ENCODE data around the gene DDX10. TPM values are rescaled to one million over a fixed set of nuclear protein-coding genes. Genes with fewer than 3 reads are reported as not detected.

Gene DDX10
- total and polyA plus RNA-seq, 9 of the 15 experiments (the other 6 are each of a cell fraction or from before 2014, with no cell fraction given) = 33.9 to 94.6 (median 50.7) TPM

GRCh38 chr11:108624196-108624925, 40.5 kb upstream of the DDX10 start:
- no peak overlapping the region for H3K9ac ChIP-seq (ENCODE audit: insufficient read depth in 1 of 2, low read depth in 2 of 2, low read length in 2 of 2)
- no peaks in the 10 kb centered on the region for H3K36me3 ChIP-seq (ENCODE audit: control insufficient read depth, insufficient read depth, low read length)
- BruUV-seq (replicated peaks) = no TSS peak
- intact Hi-C loops (cut with micrococcal nuclease) (no loop called here), in situ Hi-C loops (cut with MboI) (no loop called here)
- ChIA-PET CTCF (ENCODE audit: low intra/inter-chr PET ratio) (no interaction called here), POLR2A (interaction anchor here (1.0 kb wide), 2 partner anchors 9 to 10 kb away, joined by 3 read pairs; no protein-coding TSS in a partner anchor)
- H3K9me3 ChIP-seq (replicated peaks; ENCODE audit: control insufficient read depth, insufficient read depth, low read depth, low read length) = 0 out of 2 replicates have a peak, but pooled peaks cover 5% of the 10 kb centered on the region
- WGBS (ENCODE audit: insufficient coverage, low coverage, missing lambda C conversion rate) = 10% methylated on average over 5 of the region's 5 CpGs
- H2AFZ ChIP-seq (ENCODE audit: low read depth, low read length) = peak overlapping the region; percentile 73
- FAIRE-seq (no peak), DNase-seq (ENCODE audit: extremely low read depth in 1 of 4, low spot score in 3 of 4) (no peak), ATAC-seq (no peak)
- no peak overlapping the region for H3K27ac ChIP-seq (ENCODE audit: extremely low read depth, low read depth, low read length)
- no peaks in the 10 kb centered on the region for H3K79me2 ChIP-seq (ENCODE audit: control insufficient read depth, insufficient read depth, low read length)
- H3K4me2 ChIP-seq (ENCODE audit: insufficient read depth, low read length) = no peak overlapping the region
- H3K9me1 ChIP-seq (ENCODE audit: control insufficient read depth, insufficient read depth, low read length) = no peaks in the 10 kb centered on the region
- no peaks in the 10 kb centered on the region for H3K27me3 ChIP-seq (ENCODE audit: control insufficient read depth in 2 of 2, insufficient read depth in 2 of 2, low read length in 2 of 2)
- H4K20me1 ChIP-seq (replicated peaks; ENCODE audit: control insufficient read depth, insufficient read depth, low read length) = no peaks in the 10 kb centered on the region
- peaks cover 3% of the 10 kb centered on the region in 2 experiments; a peak in 3 of 5 replicates for H3K4me1 ChIP-seq (replicated peaks in 1 of 2; ENCODE audit: control insufficient read depth in 2 of 2, insufficient read depth in 2 of 2, low read length in 2 of 2)
- H3K4me3 ChIP-seq = no peak overlapping the region
- TF ChIP-seq KLF6 (CRISPR knock-in tag; IDR thresholded peaks at IDR 0.05; ENCODE audit: borderline replicate concordance) (no peak), SFPQ (IDR thresholded peaks at IDR 0.05; ENCODE audit: low read depth, low read length) (no peak), TEAD4 (IDR thresholded peaks at IDR 0.05; ENCODE audit: low read length) (no peak), TEAD4 (CRISPR knock-in tag; IDR thresholded peaks at IDR 0.05; ENCODE audit: borderline replicate concordance) (no peak), PTBP1 (IDR thresholded peaks at IDR 0.05; ENCODE audit: low read depth, low read length) (no peak), HSF4 (CRISPR knock-in tag; IDR thresholded peaks at IDR 0.05; ENCODE audit: borderline replicate concordance) (no peak), JUN (IDR thresholded peaks at IDR 0.05; ENCODE audit: borderline replicate concordance, low read depth, low read length) (no peak), JUN (CRISPR knock-in tag; IDR thresholded peaks at IDR 0.05; ENCODE audit: borderline replicate concordance) (no peak), STAT5A (IDR thresholded peaks at IDR 0.05; ENCODE audit: borderline replicate concordance, low read length) (no peak), TCF15 (CRISPR knock-in tag; IDR thresholded peaks at IDR 0.05) (no peak), ARID1B (IDR thresholded peaks at IDR 0.05) (peak; percentile 35; the same call in 1 of the 2 replicates), ZBTB7A (IDR thresholded peaks at IDR 0.05; ENCODE audit: borderline replicate concordance, control insufficient read depth, low read depth, low read length) (no peak), RFX1 (IDR thresholded peaks at IDR 0.05) (peak; percentile 35), DPF2 (IDR thresholded peaks at IDR 0.05) (peak; percentile 38; the same call in 1 of the 2 replicates), RBM25 (IDR thresholded peaks at IDR 0.05; ENCODE audit: low read depth, low read length, severe bottlenecking) (no peak), SMARCE1 (IDR thresholded peaks at IDR 0.05) (peak; percentile 15; the same call in 1 of the 2 replicates), FOSL1 (tag; conservative IDR thresholded peaks at IDR 0.05) (peak; percentile 32; the same call in 1 of the 2 replicates), SMARCA4 (IDR thresholded peaks at IDR 0.05) (no peak), SAFB2 (IDR thresholded peaks at IDR 0.05; ENCODE audit: borderline replicate concordance, low read depth, low read length, severe bottlenecking) (no peak), CBX2 (IDR thresholded peaks at IDR 0.05; ENCODE audit: insufficient read depth, low read length, poor library complexity, severe bottlenecking) (no peak), NCOA4 (IDR thresholded peaks at IDR 0.05; ENCODE audit: partially characterized antibody) (no peak), PHB2 (IDR thresholded peaks at IDR 0.05; ENCODE audit: low read depth) (no peak)
